ENCODE results near the gene GH1. TPM values are rescaled to one million over a fixed set of nuclear protein-coding genes. Genes with fewer than 3 reads are reported as not detected.
A peak's percentile ranks its signal among the peaks of the same experiment; 100 is the strongest.

Gene GH1
- total RNA-seq, 1 experiment from 2014 or later, result not detected

- TF ChIP-seq, protein P1, sequence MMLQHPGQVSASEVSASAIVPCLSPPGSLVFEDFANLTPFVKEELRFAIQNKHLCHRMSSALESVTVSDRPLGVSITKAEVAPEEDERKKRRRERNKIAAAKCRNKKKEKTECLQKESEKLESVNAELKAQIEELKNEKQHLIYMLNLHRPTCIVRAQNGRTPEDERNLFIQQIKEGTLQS (IDR thresholded peaks at IDR 0.05), result no peak
- TF ChIP-seq SP1 (IDR thresholded peaks at IDR 0.05; ENCODE audit: low read depth) (no peak), EZH2phosphoT487 (IDR thresholded peaks at IDR 0.05; ENCODE audit: borderline replicate concordance) (no peak), EGR1 (IDR thresholded peaks at IDR 0.05; ENCODE audit: low read depth) (no peak), MAX (IDR thresholded peaks at IDR 0.05) (no peak)
Observed at GRCh38 chr17:63955791-63956190, 37.2 kb upstream of the GH1 start (continued).

DNA sequence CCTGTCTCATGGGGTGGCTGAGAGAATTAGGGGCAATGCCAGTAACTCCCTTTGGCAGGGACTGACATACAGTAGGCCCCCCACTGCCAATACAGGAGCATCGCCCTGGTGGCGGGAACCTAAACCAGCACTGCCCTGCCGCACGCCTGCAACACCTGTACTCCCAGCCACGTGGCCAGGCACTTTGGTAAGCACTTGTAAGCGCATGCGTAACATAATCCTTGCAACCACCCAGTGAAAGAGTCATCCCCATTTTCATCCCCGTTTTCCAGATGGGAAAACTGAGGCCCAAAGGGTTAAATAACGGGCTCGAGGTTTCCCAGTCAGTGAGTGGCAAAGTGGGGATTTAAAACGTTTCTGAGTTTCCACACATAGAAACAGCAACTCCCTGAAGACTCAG, 36.6 kb upstream of the GH1 start:
- Histone ChIP-seq H3K27ac (ENCODE audit: low read depth, low read length) (no peak overlapping the region), H3K9me3 (ENCODE audit: control insufficient read depth in 1 of 2, insufficient read depth in 1 of 2, low read depth in 1 of 2, low read length in 2 of 2) (no peaks in the 10 kb centered on the region), H3K9ac (ENCODE audit: low read length) (no peak overlapping the region), H3K79me2 (ENCODE audit: insufficient read depth, low read length) (no peaks in the 10 kb centered on the region), H3K27me3 (ENCODE audit: insufficient read depth, low read length) (no peaks in the 10 kb centered on the region), H2AFZ (ENCODE audit: low read depth, low read length, poor library complexity, severe bottlenecking) (no peak overlapping the region), H3K4me1 (ENCODE audit: control insufficient read depth in 1 of 2, insufficient read depth in 2 of 2, low read length in 2 of 2) (peaks cover 0 to 9% of the 10 kb centered on the region in 2 experiments; a peak in 1 of 4 replicates), H3K36me3 (ENCODE audit: control insufficient read depth in 1 of 2, insufficient read depth in 2 of 2, low read length in 2 of 2) (no peaks in the 10 kb centered on the region), H3K4me2 (ENCODE audit: low read length) (no peak overlapping the region), H3K9me2 (ENCODE audit: insufficient read depth) (no peaks in the 10 kb centered on the region), H3K4me3 (replicated peaks in 1 of 2; ENCODE audit: low read depth in 1 of 2, low read length in 2 of 2) (no peak overlapping the region), H4K20me1 (ENCODE audit: insufficient read depth) (no peaks in the 10 kb centered on the region)
- intact Hi-C loops (cut with micrococcal nuclease), result no loop called here
- DNase-seq (ENCODE audit: low read depth, low spot score) (no peak), ATAC-seq (no peak)
- ChIA-PET RAD21 (ENCODE audit: low non-redundant PET in 1 of 2, low total read pairs in 2 of 2, uncharacterized antibody in 2 of 2, unreplicated experiment in 2 of 2) (no interaction called here), POLR2A (no interaction called here), CTCF (interaction anchor here (0.6 to 4.0 kb wide), 3 partner anchors 9 to 25 kb away, joined by 3 to 29 read pairs (median 4); no protein-coding TSS in a partner anchor)
- BruUV-seq (replicated peaks), result no TSS peak
- TF ChIP-seq, protein P2, sequence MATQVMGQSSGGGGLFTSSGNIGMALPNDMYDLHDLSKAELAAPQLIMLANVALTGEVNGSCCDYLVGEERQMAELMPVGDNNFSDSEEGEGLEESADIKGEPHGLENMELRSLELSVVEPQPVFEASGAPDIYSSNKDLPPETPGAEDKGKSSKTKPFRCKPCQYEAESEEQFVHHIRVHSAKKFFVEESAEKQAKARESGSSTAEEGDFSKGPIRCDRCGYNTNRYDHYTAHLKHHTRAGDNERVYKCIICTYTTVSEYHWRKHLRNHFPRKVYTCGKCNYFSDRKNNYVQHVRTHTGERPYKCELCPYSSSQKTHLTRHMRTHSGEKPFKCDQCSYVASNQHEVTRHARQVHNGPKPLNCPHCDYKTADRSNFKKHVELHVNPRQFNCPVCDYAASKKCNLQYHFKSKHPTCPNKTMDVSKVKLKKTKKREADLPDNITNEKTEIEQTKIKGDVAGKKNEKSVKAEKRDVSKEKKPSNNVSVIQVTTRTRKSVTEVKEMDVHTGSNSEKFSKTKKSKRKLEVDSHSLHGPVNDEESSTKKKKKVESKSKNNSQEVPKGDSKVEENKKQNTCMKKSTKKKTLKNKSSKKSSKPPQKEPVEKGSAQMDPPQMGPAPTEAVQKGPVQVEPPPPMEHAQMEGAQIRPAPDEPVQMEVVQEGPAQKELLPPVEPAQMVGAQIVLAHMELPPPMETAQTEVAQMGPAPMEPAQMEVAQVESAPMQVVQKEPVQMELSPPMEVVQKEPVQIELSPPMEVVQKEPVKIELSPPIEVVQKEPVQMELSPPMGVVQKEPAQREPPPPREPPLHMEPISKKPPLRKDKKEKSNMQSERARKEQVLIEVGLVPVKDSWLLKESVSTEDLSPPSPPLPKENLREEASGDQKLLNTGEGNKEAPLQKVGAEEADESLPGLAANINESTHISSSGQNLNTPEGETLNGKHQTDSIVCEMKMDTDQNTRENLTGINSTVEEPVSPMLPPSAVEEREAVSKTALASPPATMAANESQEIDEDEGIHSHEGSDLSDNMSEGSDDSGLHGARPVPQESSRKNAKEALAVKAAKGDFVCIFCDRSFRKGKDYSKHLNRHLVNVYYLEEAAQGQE (IDR thresholded peaks at IDR 0.05; ENCODE audit: low read depth), result no peak
- TF ChIP-seq, protein P3, sequence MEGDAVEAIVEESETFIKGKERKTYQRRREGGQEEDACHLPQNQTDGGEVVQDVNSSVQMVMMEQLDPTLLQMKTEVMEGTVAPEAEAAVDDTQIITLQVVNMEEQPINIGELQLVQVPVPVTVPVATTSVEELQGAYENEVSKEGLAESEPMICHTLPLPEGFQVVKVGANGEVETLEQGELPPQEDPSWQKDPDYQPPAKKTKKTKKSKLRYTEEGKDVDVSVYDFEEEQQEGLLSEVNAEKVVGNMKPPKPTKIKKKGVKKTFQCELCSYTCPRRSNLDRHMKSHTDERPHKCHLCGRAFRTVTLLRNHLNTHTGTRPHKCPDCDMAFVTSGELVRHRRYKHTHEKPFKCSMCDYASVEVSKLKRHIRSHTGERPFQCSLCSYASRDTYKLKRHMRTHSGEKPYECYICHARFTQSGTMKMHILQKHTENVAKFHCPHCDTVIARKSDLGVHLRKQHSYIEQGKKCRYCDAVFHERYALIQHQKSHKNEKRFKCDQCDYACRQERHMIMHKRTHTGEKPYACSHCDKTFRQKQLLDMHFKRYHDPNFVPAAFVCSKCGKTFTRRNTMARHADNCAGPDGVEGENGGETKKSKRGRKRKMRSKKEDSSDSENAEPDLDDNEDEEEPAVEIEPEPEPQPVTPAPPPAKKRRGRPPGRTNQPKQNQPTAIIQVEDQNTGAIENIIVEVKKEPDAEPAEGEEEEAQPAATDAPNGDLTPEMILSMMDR (IDR thresholded peaks at IDR 0.05 in 2 of 3, conservative IDR thresholded peaks at IDR 0.05 in 1 of 3; ENCODE audit: borderline replicate concordance in 1 of 3, insufficient read depth in 1 of 3, low read depth in 2 of 3, low read length in 2 of 3), result 0 out of 6 replicates have a peak, but pooled peaks of 2 of the 3 experiments have one; percentile 18 to 19
- TF ChIP-seq SRF (IDR thresholded peaks at IDR 0.05; ENCODE audit: low read depth) (no peak), TCF7L2 (IDR thresholded peaks at IDR 0.05; ENCODE audit: borderline replicate concordance, extremely low read depth, insufficient read depth, insufficient read length) (no peak), EZH2phosphoT487 (IDR thresholded peaks at IDR 0.05; ENCODE audit: borderline replicate concordance) (no peak), EZH2 (IDR thresholded peaks at IDR 0.05) (no peak)
